ENCODE data around the gene PDE4D.

The PDE4D gene

DNA sequence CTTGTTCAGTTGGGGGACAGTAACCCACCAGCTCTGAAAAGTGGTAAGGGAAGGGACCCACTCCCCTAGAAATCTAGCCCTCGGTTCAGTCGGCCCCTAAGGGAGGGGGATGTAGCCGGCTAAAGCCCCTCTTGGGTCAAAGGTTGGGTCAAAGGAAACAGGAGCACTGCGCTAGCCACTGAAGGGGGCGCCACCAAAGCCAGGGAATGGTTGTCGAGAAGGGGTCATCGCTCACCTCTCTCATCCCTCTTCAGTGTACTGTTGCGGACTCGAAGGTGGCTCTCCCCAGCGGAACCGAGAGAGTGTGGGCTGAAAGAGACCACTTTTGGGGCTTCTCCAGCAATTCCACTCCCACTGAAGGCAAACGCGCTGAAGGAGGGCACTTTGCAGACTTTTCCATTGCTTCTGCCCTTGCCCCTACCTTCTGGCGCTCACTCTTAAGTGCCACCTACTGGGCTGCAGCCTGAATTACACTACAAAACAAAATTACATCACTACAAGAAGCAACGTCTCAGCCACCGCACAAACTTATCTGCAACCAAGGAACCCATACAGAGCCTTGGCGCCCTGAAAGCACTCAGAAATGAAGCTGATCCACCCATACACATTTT, 396.9 kb downstream of the PDE4D start (continued):
- TF ChIP-seq, protein P1, sequence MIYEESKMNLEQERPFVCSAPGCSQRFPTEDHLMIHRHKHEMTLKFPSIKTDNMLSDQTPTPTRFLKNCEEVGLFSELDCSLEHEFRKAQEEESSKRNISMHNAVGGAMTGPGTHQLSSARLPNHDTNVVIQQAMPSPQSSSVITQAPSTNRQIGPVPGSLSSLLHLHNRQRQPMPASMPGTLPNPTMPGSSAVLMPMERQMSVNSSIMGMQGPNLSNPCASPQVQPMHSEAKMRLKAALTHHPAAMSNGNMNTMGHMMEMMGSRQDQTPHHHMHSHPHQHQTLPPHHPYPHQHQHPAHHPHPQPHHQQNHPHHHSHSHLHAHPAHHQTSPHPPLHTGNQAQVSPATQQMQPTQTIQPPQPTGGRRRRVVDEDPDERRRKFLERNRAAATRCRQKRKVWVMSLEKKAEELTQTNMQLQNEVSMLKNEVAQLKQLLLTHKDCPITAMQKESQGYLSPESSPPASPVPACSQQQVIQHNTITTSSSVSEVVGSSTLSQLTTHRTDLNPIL (CRISPR knock-in tag; IDR thresholded peaks at IDR 0.05; ENCODE audit: low read depth): no peak
- TF ChIP-seq ZNF70 (CRISPR knock-in tag; IDR thresholded peaks at IDR 0.05): no peak
- TF ChIP-seq ZNF8 (CRISPR knock-in tag; IDR thresholded peaks at IDR 0.05): no peak
- TF ChIP-seq, protein P2, sequence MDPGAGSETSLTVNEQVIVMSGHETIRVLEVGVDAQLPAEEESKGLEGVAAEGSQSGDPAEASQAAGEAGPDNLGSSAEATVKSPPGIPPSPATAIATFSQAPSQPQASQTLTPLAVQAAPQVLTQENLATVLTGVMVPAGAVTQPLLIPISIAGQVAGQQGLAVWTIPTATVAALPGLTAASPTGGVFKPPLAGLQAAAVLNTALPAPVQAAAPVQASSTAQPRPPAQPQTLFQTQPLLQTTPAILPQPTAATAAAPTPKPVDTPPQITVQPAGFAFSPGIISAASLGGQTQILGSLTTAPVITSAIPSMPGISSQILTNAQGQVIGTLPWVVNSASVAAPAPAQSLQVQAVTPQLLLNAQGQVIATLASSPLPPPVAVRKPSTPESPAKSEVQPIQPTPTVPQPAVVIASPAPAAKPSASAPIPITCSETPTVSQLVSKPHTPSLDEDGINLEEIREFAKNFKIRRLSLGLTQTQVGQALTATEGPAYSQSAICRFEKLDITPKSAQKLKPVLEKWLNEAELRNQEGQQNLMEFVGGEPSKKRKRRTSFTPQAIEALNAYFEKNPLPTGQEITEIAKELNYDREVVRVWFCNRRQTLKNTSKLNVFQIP (CRISPR knock-in tag; IDR thresholded peaks at IDR 0.05; ENCODE audit: borderline replicate concordance, low read depth): no peak

DNA sequence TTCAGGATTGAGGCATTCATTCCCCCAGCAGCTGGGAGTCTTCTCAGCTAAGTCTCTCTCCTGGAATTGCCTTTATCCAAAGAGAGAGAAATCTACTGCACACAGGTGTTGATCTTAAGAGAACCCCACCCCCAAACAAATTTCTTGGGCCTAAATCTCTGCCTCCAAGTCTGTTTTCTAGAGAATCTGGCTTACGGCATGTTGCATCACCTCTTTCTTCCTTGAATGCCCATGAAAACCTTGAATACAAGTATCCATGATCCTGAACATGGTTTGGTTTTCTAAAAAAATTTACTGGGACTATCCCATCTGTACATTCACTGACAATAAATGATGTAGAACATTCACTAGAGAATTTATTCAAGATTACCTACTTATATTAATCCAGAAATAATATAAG, 401.6 kb downstream of the PDE4D start:
- ATAC-seq: no peak
- TF ChIP-seq ESRRG (CRISPR knock-in tag; IDR thresholded peaks at IDR 0.05): no peak
- no peak for TF ChIP-seq GLIS3 (CRISPR knock-in tag; IDR thresholded peaks at IDR 0.05)
- TF ChIP-seq, protein P3, sequence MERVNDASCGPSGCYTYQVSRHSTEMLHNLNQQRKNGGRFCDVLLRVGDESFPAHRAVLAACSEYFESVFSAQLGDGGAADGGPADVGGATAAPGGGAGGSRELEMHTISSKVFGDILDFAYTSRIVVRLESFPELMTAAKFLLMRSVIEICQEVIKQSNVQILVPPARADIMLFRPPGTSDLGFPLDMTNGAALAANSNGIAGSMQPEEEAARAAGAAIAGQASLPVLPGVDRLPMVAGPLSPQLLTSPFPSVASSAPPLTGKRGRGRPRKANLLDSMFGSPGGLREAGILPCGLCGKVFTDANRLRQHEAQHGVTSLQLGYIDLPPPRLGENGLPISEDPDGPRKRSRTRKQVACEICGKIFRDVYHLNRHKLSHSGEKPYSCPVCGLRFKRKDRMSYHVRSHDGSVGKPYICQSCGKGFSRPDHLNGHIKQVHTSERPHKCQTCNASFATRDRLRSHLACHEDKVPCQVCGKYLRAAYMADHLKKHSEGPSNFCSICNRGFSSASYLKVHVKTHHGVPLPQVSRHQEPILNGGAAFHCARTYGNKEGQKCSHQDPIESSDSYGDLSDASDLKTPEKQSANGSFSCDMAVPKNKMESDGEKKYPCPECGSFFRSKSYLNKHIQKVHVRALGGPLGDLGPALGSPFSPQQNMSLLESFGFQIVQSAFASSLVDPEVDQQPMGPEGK (CRISPR knock-in tag; IDR thresholded peaks at IDR 0.05; ENCODE audit: borderline replicate concordance): no peak
- no peak for TF ChIP-seq ZNF8 (CRISPR knock-in tag; IDR thresholded peaks at IDR 0.05)
- TF ChIP-seq ZFP30 (CRISPR knock-in tag; IDR thresholded peaks at IDR 0.05): no peak
- no peak for TF ChIP-seq TCF4 (CRISPR knock-in tag; IDR thresholded peaks at IDR 0.05; ENCODE audit: borderline replicate concordance)
- TF ChIP-seq, protein P2 (CRISPR knock-in tag; IDR thresholded peaks at IDR 0.05; ENCODE audit: borderline replicate concordance, low read depth): no peak

DNA sequence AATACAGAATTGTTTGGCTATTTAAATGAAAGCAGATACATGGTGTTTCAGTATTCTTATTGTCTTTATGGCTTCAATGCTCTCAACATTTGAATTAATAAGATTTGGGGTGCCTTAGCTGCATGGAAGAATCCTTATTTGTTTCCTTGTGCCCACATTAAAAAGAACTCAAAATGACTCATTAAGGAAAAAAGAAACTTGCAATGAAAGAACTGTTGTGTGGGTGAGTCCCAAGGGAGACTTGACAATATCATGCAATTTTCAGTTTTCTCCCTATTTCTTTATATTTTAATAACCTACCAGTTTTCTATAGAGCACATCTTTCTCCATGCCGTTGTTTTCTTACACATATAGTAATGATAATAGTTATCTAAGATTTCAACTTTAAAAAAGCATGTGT, 404.0 kb downstream of the PDE4D start:
- TF ChIP-seq, protein P3 (CRISPR knock-in tag; IDR thresholded peaks at IDR 0.05; ENCODE audit: borderline replicate concordance): no peak
- TF ChIP-seq ZNF565 (CRISPR knock-in tag; conservative IDR thresholded peaks at IDR 0.05; ENCODE audit: low read depth) (no peak), TOX (CRISPR knock-in tag; IDR thresholded peaks at IDR 0.05; ENCODE audit: borderline replicate concordance) (no peak), OSR1 (CRISPR knock-in tag; IDR thresholded peaks at IDR 0.05) (no peak), ZNF8 (CRISPR knock-in tag; IDR thresholded peaks at IDR 0.05) (no peak), PPARA (CRISPR knock-in tag; IDR thresholded peaks at IDR 0.05; ENCODE audit: borderline replicate concordance) (no peak), ESRRG (CRISPR knock-in tag; IDR thresholded peaks at IDR 0.05) (no peak), SNAI2 (CRISPR knock-in tag; IDR thresholded peaks at IDR 0.05) (no peak), RARB (CRISPR knock-in tag; IDR thresholded peaks at IDR 0.05) (no peak), ZFP3 (CRISPR knock-in tag; IDR thresholded peaks at IDR 0.05) (no peak), ARNTL (CRISPR knock-in tag; IDR thresholded peaks at IDR 0.05; ENCODE audit: borderline replicate concordance, low read depth) (no peak), CSDC2 (CRISPR knock-in tag; IDR thresholded peaks at IDR 0.05) (no peak), ZC3H10 (CRISPR knock-in tag; IDR thresholded peaks at IDR 0.05) (no peak), ISL1 (CRISPR knock-in tag; IDR thresholded peaks at IDR 0.05) (no peak), ZNF70 (CRISPR knock-in tag; IDR thresholded peaks at IDR 0.05) (no peak)
- TF ChIP-seq, protein P4, sequence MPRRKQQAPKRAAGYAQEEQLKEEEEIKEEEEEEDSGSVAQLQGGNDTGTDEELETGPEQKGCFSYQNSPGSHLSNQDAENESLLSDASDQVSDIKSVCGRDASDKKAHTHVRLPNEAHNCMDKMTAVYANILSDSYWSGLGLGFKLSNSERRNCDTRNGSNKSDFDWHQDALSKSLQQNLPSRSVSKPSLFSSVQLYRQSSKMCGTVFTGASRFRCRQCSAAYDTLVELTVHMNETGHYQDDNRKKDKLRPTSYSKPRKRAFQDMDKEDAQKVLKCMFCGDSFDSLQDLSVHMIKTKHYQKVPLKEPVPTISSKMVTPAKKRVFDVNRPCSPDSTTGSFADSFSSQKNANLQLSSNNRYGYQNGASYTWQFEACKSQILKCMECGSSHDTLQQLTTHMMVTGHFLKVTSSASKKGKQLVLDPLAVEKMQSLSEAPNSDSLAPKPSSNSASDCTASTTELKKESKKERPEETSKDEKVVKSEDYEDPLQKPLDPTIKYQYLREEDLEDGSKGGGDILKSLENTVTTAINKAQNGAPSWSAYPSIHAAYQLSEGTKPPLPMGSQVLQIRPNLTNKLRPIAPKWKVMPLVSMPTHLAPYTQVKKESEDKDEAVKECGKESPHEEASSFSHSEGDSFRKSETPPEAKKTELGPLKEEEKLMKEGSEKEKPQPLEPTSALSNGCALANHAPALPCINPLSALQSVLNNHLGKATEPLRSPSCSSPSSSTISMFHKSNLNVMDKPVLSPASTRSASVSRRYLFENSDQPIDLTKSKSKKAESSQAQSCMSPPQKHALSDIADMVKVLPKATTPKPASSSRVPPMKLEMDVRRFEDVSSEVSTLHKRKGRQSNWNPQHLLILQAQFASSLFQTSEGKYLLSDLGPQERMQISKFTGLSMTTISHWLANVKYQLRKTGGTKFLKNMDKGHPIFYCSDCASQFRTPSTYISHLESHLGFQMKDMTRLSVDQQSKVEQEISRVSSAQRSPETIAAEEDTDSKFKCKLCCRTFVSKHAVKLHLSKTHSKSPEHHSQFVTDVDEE (CRISPR knock-in tag; IDR thresholded peaks at IDR 0.05): no peak
- TF ChIP-seq, protein P5, sequence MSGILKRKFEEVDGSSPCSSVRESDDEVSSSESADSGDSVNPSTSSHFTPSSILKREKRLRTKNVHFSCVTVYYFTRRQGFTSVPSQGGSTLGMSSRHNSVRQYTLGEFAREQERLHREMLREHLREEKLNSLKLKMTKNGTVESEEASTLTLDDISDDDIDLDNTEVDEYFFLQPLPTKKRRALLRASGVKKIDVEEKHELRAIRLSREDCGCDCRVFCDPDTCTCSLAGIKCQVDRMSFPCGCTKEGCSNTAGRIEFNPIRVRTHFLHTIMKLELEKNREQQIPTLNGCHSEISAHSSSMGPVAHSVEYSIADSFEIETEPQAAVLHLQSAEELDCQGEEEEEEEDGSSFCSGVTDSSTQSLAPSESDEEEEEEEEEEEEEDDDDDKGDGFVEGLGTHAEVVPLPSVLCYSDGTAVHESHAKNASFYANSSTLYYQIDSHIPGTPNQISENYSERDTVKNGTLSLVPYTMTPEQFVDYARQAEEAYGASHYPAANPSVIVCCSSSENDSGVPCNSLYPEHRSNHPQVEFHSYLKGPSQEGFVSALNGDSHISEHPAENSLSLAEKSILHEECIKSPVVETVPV (CRISPR knock-in tag; IDR thresholded peaks at IDR 0.05): no peak
- TF ChIP-seq, protein P1 (CRISPR knock-in tag; IDR thresholded peaks at IDR 0.05; ENCODE audit: low read depth): no peak
- ATAC-seq: no peak

All from SK-N-SH treated with all-trans-retinoic acid at 6 μM for 48 hours (cell line).